ENCODE data around the gene KRTAP5-11.
"Not testable (repeated sequence)": the region's sequence is repeated elsewhere in the genome, so short reads cannot be mapped to it uniquely, and the experiment has no call there.

DNA sequence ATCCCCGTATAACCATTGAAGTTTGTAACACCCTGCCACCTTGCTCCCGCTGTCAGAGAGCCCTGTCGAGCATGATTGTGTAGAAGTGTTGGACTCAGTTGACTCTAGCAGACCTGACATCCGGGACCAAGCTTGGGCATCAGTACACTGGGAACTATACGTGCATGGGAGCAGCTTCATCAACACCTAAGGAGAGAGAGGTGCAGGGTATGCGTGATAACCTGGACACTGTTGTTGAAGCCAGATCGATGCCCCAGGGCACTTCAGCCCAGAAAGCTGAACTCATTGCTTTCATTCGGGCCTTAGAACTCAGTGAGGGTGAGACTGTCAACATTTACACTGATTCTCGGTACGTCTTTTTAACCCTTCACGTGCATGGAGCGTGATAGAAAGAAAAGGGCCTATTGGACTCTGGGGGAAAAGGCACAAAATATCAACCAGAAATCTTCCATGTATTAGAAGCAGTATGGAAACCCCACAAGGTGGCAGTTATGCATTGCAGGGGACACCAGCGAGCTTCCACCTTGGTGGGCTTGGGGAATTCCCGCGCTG lies 31.8 kb upstream of the KRTAP5-11 start:
- TF ChIP-seq, protein P1, sequence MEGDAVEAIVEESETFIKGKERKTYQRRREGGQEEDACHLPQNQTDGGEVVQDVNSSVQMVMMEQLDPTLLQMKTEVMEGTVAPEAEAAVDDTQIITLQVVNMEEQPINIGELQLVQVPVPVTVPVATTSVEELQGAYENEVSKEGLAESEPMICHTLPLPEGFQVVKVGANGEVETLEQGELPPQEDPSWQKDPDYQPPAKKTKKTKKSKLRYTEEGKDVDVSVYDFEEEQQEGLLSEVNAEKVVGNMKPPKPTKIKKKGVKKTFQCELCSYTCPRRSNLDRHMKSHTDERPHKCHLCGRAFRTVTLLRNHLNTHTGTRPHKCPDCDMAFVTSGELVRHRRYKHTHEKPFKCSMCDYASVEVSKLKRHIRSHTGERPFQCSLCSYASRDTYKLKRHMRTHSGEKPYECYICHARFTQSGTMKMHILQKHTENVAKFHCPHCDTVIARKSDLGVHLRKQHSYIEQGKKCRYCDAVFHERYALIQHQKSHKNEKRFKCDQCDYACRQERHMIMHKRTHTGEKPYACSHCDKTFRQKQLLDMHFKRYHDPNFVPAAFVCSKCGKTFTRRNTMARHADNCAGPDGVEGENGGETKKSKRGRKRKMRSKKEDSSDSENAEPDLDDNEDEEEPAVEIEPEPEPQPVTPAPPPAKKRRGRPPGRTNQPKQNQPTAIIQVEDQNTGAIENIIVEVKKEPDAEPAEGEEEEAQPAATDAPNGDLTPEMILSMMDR (conservative IDR thresholded peaks at IDR 0.05; ENCODE audit: low read depth, low read length) = not testable (repeated sequence)
- TF ChIP-seq EZH2 (IDR thresholded peaks at IDR 0.05; ENCODE audit: borderline replicate concordance, low read depth, low read length, poor library complexity, severe bottlenecking) = not testable (repeated sequence)
